ENCODE measurements around the gene CX3CR1.

Gene CX3CR1

DNA sequence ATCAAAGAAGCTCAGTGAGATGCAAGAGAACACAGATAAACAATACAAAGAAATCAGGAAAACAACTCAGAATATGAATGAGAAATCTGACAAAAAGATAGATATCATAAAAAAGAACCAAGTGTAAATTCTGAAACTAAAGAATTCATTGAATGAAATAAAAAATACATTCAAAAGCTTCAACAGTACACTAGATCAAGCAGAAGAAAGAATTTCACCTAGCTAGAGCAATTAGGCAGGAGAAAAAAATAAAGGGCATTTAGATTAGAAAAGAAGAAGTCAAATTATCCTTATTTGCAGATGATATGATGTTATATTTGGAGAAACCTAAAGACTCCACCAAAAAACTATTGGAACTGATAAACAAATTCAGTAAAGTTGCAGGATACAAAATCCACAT, 19.4 kb upstream of the CX3CR1 start:
- Mint-ChIP-seq H3K9me3 (peaks cover 19% of the 10 kb centered on the region), H3K4me1 (peaks cover 17% of the 10 kb centered on the region), H3K4me3 (no peak overlapping the region), H3K27me3 (peaks cover 12% of the 10 kb centered on the region), H3K36me3 (peaks cover 11% of the 10 kb centered on the region), H3K27ac (no peak overlapping the region)

DNA sequence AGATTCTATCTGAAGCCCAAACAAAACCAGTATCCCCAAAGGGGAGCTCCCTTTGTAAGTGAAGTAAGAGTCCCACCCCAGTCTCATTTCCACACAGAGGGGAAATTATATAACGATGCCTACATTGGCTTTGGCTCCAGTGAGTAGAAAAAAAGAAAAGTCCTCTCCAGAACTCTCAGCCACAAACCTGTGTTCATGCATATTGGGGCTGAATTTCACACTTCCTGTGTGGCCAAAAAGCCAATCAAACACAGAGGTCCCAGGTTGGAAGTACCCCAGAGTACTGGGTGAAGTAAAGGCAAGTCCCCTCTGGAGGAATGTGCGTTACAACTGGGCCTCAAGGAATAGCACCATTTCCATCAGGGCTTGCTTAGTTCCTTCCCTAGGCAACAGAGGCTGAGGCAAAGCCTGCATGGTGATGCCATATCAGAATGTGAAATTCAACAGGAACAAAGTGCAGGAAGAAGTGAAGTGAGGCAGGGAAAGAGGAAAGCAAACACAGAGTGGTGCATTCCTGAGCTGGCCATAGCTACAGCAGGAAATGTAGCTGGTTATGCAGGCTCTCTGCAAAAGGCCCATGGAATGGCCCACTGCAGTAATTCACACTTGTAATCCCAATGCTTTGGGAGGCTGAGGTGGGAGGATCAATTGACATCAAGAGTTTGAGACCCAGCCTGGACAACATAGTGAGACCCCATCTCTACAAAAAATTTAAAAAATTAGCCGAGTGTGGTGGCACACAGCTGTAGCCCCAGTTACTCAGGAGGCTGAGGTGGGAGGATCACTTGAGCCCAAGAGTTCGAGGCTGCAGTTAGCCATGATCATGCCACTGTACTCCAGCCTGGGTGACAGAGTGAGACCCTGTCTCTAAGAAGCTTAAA, 16.6 kb upstream of the CX3CR1 start:
- Mint-ChIP-seq H3K4me1 (peaks cover 30% of the 10 kb centered on the region), H3K27ac (no peak overlapping the region), H3K36me3 (peaks cover 3% of the 10 kb centered on the region), H3K9me3 (peaks cover 11% of the 10 kb centered on the region), H3K4me3 (no peak overlapping the region), H3K27me3 (peaks cover 2% of the 10 kb centered on the region)

GRCh38 chr3:39295184-39295775, 15.4 kb upstream of the CX3CR1 start:
- peaks cover 30% of the 10 kb centered on the region for H3K4me1 Mint-ChIP-seq

DNA sequence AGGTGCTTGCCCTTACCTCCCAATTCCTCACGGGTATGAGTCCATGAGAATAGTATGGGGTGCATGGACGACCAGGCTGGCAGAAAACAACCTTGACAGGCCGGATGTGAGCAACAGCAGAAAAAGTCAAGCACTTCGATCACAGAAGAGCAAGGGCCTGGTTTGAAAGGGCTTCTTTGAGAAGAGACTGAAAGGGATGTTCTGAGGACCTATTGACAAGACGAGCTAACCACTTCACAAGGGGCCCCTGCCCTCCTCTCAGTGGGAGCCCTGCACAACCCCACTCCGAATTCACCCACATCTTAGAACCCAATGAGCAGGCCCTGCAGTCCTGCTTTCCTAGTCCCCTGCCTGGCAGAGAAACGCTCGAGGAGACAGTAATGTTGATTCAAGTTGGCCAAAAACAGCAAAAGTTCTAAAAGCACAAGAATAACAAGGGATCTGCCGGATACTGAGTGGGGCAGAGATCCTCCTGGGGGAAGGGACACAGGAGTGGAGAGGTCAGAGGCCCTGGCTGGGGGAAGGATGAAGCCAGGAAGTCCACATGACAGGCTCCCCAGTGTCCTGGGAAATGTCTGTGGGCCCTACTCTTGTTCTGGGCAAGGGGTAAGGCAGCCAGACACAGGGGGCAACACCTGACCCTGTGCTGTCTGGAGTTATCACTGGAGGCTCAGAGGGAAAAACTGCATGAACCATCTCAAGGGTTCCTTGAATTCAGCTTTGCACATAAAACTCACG, 14.8 kb upstream of the CX3CR1 start:
- Mint-ChIP-seq H3K27ac (peak overlapping the region; percentile 90), H3K36me3 (no peaks in the 10 kb centered on the region), H3K4me1 (peaks cover 30% of the 10 kb centered on the region), H3K9me3 (peaks cover 9% of the 10 kb centered on the region), H3K27me3 (no peaks in the 10 kb centered on the region), H3K4me3 (no peak overlapping the region)

More at GRCh38 chr3:39295184-39295775, 15.4 kb upstream of the CX3CR1 start:
- H3K27ac Mint-ChIP-seq, result no peak overlapping the region
- no peak overlapping the region for H3K4me3 Mint-ChIP-seq
- H3K27me3 Mint-ChIP-seq, result no peaks in the 10 kb centered on the region
- peaks cover 11% of the 10 kb centered on the region for H3K9me3 Mint-ChIP-seq
- H3K36me3 Mint-ChIP-seq, result peaks cover under 1% of the 10 kb centered on the region

DNA sequence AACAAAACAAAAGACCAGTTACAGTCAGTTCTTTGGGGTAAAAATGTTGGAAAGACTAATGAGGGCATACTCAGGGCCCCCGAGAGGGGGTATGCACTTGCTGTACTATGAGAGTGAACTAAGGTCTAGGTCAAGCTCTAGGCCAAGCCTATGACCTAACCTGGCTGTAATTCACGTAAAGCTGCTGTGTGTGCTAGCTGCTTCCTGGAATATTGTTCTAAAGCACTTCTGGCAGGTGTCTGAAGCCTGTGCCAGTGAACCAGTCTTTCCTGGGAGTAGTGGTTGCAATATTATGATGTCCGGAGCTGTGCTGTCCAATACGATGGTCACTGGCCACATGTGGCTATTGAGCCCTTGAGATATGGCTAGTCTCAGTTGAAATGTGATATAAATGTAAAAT, 13.1 kb upstream of the CX3CR1 start:
- Mint-ChIP-seq H3K27ac (no peak overlapping the region), H3K9me3 (no peaks in the 10 kb centered on the region), H3K4me3 (no peak overlapping the region), H3K4me1 (peaks cover 34% of the 10 kb centered on the region), H3K27me3 (no peaks in the 10 kb centered on the region), H3K36me3 (no peaks in the 10 kb centered on the region)

DNA sequence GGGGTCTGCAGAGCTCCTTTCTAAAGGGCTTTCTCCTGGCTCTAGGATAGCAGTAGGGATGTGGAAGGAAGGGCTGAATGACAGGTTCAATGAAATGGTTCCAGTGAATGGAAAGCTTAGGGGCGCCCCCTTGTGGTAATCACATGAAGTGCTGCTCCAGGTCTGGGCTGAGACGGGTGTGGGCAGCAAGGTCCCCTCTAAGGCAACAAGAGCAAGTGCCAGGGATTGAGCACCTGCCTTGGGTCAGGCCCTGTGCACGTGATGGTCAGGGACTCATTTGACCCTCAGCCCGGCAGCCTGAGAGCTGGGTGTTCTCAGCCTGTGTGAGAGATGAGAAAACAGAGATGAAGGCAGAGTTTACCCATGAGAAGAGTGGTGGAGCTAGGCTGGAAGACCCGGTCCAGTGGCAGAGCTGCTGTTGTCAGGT, 12.1 kb upstream of the CX3CR1 start:
- H3K27me3 Mint-ChIP-seq, result no peaks in the 10 kb centered on the region
- no peak overlapping the region for H3K27ac Mint-ChIP-seq
- peaks cover 34% of the 10 kb centered on the region for H3K4me1 Mint-ChIP-seq
- no peak overlapping the region for H3K4me3 Mint-ChIP-seq
- no peaks in the 10 kb centered on the region for H3K9me3 Mint-ChIP-seq
- no peaks in the 10 kb centered on the region for H3K36me3 Mint-ChIP-seq

- no peak overlapping the region for H3K27ac Mint-ChIP-seq
Measured at GRCh38 chr3:39290255-39290654, 10.4 kb upstream of the CX3CR1 start.

DNA sequence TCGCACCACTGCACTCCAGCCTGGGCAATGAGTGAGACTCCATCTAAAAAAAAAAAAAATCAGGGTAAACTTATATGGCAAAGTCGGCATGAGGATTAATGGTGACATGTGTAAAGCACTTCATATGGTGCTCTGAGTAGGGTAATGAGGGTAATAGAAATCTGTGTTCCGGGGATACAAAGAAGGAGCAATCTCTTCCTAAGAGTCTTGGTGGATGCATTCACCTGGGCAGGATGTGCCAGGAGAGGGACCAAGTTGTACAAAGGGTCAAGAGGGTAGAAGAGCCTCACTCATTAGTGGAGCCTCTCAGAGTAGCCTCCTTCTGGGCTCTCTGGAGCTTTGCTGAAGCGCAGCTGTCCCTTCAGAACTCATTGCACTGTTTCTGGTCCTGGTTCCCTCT, 9.3 kb upstream of the CX3CR1 start:
- peaks cover 23% of the 10 kb centered on the region for H3K4me1 Mint-ChIP-seq
- H3K27ac Mint-ChIP-seq, result no peak overlapping the region

More at GRCh38 chr3:39290255-39290654, 10.4 kb upstream of the CX3CR1 start:
- Mint-ChIP-seq H3K4me1 (peaks cover 27% of the 10 kb centered on the region), H3K4me3 (no peak overlapping the region), H3K36me3 (no peaks in the 10 kb centered on the region), H3K27me3 (no peaks in the 10 kb centered on the region), H3K9me3 (no peaks in the 10 kb centered on the region)

DNA sequence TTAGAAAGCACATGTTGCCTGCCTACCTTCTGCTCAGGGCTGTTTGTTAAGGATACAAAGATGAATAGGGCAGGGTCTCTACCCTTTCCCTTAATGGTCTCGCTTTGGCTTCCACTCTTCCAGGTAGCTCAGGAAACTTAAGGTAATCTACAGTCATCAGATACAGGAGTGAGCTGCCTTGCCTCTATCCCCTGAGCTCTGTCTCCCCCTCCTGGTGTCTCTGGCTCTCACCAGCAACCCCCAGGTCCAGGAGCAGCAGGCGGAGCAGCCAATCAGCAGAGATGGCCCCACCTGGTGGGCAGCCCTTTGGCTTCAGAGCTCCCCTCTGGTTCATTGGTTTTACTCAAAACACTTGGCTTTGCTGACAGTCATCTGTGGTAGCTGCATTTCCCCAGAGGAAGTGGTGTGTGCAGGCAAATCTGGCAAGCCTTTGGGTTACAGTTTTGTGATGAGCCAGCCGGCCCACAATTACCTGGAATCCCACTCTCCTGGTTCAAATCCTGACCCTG, 8.5 kb upstream of the CX3CR1 start:
- H3K36me3 Mint-ChIP-seq, result no peaks in the 10 kb centered on the region
- H3K4me1 Mint-ChIP-seq, result peaks cover 20% of the 10 kb centered on the region
- H3K27ac Mint-ChIP-seq, result peak overlapping the region; percentile 43
- no peaks in the 10 kb centered on the region for H3K9me3 Mint-ChIP-seq
- no peak overlapping the region for H3K4me3 Mint-ChIP-seq
- H3K27me3 Mint-ChIP-seq, result no peaks in the 10 kb centered on the region

More for the DNA sequence above, 9.3 kb upstream of the CX3CR1 start:
- no peaks in the 10 kb centered on the region for H3K27me3 Mint-ChIP-seq
- no peaks in the 10 kb centered on the region for H3K36me3 Mint-ChIP-seq
- no peak overlapping the region for H3K4me3 Mint-ChIP-seq
- H3K9me3 Mint-ChIP-seq, result no peaks in the 10 kb centered on the region

- no peaks in the 10 kb centered on the region for H3K36me3 Mint-ChIP-seq
- no peak overlapping the region for H3K27ac Mint-ChIP-seq
- peaks cover 17% of the 10 kb centered on the region for H3K4me1 Mint-ChIP-seq
- H3K27me3 Mint-ChIP-seq, result no peaks in the 10 kb centered on the region
- no peaks in the 10 kb centered on the region for H3K9me3 Mint-ChIP-seq
- no peak overlapping the region for H3K4me3 Mint-ChIP-seq
Measured at GRCh38 chr3:39287216-39288164, 7.7 kb upstream of the CX3CR1 start.

DNA sequence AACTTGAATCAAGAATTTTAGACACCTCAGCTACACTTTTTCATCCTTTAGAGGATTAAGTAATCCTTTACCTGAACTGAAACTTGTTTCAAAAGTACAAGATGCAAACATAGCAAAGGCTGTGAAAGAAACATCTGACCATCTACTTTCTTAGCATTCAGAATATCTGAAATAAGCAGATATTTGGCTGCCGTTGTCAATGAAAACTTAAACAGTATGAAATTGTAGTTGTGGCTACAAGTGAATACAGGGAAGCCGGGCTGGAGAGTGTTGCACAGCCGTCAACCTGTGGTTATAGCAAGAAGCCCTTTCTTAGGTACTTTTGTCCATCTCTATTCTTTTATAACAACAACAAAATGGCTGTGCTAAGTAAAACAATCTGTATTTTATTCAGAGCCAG, 6.9 kb upstream of the CX3CR1 start:
- Mint-ChIP-seq H3K27ac (no peak overlapping the region), H3K9me3 (no peaks in the 10 kb centered on the region), H3K27me3 (no peaks in the 10 kb centered on the region), H3K36me3 (no peaks in the 10 kb centered on the region), H3K4me3 (no peak overlapping the region), H3K4me1 (peaks cover 11% of the 10 kb centered on the region)

DNA sequence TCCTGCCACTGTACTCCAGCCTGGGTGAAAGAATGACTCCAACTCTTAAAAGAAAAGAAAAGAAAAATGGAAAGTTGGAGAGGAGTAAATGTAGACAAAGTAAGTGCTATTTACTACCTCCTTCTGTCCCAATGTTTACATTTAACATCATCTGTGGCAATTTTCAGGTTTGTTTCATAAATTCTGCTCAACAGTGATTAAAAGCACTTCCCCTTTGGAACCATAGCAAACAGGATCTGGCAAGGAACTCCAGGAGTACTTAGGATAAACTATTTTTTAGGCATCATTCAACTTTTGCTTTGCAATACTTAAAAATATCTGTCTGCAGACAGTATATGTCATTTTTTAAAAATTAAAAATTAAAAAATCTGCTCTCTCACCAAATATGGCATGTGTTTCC, 5.5 kb upstream of the CX3CR1 start:
- H3K36me3 Mint-ChIP-seq, result no peaks in the 10 kb centered on the region
- no peaks in the 10 kb centered on the region for H3K27me3 Mint-ChIP-seq
- H3K4me3 Mint-ChIP-seq, result no peak overlapping the region
- no peak overlapping the region for H3K27ac Mint-ChIP-seq
- peaks cover 11% of the 10 kb centered on the region for H3K4me1 Mint-ChIP-seq
- H3K9me3 Mint-ChIP-seq, result no peaks in the 10 kb centered on the region

DNA sequence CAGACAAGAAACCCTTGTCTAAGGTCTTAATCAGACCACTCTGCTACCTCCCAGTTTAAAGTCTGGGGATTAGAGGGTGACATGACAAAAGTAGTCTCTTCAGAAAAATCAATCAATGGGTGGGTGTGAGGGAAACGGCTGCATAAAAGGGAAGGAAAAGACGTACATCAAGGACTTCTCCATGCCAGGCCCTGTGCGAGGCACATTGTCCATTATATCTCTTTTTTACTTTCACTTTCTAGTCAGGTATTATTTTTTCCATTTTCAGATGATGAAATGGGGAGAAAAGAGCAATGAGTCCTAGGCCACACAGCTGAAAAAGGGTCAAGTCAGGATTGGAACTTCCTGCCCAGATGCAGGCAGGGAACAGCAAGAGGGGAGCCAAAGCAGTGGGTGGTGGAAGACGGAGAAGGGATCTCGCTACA, 4.6 kb upstream of the CX3CR1 start:
- Mint-ChIP-seq H3K4me1 (peaks cover 11% of the 10 kb centered on the region), H3K27me3 (no peaks in the 10 kb centered on the region), H3K36me3 (no peaks in the 10 kb centered on the region), H3K9me3 (no peaks in the 10 kb centered on the region), H3K27ac (peak overlapping the region; percentile 19), H3K4me3 (peak overlapping the region; percentile 16)

GRCh38 chr3:39282057-39282456, 2.2 kb upstream of the CX3CR1 start:
- Mint-ChIP-seq H3K4me3 (no peak overlapping the region), H3K9me3 (no peaks in the 10 kb centered on the region), H3K27ac (no peak overlapping the region), H3K27me3 (no peaks in the 10 kb centered on the region), H3K36me3 (no peaks in the 10 kb centered on the region), H3K4me1 (peaks cover 7% of the 10 kb centered on the region)

DNA sequence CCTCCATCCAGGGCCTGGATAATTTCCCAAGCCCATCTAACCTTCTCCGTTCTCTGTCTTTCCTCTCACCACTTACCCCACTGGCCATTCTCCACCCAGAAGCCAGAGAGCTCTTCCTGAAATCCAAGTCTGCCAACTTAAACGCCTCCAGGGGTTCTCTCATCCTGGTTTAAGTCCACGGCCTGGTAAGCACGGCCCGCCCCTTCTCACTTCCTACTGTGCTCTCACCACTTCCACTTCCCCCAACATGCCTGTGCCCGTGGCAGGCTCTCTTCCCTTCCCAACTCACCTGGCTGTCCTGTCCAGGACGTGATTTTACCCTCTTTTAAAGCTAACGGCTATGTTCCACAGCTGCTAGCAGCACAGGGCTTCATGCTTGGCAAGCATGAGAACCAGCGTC, 1.7 kb upstream of the CX3CR1 start:
- Mint-ChIP-seq H3K36me3 (no peaks in the 10 kb centered on the region), H3K4me1 (peaks cover 7% of the 10 kb centered on the region), H3K9me3 (no peaks in the 10 kb centered on the region), H3K27me3 (no peaks in the 10 kb centered on the region), H3K4me3 (peak overlapping the region; percentile 47), H3K27ac (no peak overlapping the region)
